HG03196 (cell line): Measurements from ENCODE around the gene SLC6A5.
A peak's percentile ranks its signal among the peaks of the same experiment; 100 is the strongest.

Source experiments
- ATAC-seq: cut with Tn5 transposase; IDR thresholded peaks from one replicate; pipeline ENCODE4 v1.9.1; 2021; ENCODE audit not compliant: unreplicated experiment

Gene SLC6A5

DNA sequence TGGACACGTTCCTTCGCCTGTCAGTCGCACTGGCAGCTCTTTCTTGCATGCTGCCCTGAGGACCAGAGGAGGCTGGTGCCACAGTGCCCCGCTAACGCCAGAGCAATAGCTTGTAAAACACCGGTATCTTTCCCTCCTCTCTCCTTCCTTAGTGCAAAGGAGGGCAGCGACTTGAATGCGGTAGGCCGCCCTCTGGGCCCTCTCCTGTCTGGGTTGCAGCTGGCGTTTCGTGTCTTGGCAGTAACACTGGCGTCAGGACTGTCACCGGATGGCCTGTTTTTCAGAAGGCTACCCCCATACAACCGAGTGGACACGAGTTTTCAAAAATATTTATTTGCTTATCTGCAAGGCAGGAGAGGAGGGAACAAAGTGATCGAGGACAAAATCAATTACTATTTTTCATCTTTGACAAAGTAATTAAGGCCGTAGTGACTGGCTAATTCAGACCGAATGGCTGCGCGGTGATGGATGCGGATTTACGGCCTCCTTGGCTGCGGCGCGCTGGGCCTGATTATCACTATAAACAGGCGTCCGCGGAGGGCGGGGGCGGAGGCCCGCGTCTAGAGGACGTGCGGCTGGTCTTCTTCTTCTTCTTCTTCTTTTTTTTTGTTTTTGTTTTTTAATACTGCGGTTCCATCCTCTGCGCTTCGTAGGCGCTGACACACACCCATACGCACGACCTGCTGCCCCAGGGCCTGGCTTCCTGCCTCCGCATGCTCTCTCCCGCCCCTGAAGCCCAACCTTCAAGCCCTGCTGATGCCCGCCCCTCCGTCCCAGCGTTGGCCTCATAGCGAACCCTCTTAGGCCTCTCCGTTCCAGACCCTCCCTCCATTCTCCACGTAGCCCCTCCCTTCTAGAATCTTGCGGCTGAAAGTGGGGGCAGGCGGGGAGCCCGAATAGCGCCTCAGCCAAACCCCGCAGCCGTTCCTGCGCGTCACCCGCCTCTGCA is 2.9 kb upstream of the SLC6A5 start:
- ATAC-seq = no peak

DNA sequence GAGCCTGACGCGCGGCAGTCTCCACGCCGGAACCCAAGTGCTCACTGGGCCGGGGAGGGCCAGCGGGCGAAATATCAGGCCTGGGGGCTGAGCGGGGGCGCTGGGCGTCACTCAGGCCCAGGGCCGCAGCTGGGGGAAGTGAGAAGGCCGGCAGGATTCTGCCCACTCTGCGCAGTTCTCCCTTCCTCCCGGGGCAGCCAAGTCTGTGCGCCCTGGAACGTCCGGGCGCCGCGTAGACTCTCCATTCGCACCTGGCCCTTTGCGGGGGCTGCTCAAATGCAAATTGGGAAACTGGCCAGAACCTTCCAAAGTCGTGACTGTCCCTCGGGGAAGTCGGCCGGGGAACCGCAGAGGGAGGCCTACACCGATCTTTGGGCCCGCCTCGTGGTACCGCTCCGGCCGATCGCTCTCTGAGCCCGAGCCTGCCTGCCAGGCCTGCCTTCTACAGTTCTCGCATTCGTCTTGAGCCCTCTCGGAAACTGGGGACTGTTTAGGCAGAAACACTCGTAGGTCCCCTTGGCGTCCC is 2.2 kb upstream of the SLC6A5 start:
- no peak for ATAC-seq

DNA sequence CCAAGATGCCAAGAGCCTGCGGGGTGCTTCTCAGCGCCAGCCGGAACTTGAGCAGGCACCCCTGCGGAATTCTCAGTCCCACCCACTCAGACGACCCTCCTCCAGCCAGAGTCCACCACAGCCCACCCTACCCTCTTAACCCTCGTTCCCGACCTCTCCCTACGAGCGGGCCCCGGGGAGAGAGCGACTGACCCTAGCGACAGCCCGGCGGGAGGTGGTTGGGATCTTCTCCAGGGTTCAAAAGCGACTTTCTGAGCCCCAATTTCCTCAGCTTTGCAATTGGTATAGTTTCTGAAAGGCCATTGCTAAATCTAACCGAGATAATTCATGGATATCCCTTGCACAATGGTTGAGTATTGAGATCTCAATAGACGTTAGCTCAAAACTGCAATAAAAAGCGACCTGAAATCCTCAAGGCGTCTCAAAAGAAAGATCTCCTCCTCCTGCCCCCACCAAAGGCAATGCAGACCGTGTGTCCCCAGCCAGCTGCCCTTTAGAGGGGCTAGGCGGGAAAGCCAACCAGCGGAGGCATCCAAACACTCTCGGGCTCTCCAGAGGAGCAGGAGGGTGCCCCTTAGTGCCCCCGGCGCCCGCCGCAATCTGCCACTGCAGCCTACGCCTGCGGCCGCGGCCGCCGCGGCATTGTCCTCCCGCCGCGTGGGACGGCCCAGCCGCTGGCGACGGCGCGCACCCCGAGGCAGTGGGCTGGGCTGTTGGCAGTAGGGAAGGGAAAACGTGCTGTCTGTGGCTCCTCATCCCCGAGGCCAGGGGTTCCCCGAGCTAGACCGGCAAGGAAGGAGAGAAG is 1.5 kb upstream of the SLC6A5 start:
- ATAC-seq = no peak

DNA sequence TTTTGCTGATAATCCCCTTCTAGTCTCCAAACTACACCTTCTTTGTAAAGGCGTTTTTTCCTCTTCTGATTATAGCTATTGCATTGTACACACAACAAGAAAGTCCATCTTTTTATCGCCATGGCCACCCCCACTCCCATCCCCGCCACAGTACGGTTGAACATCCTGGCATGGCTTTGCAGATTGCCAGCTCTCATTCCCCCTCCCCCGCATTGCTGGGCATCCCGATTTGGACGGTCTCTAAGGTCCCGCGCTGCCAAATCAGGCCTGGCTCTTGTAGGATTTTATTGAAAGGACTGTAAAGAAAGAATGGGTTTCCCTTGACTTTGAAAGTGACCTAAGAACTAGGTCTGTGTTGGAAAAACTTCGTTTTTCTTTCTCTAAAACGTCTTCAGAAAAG is 916 bp upstream of the SLC6A5 start:
- ATAC-seq = no peak

DNA sequence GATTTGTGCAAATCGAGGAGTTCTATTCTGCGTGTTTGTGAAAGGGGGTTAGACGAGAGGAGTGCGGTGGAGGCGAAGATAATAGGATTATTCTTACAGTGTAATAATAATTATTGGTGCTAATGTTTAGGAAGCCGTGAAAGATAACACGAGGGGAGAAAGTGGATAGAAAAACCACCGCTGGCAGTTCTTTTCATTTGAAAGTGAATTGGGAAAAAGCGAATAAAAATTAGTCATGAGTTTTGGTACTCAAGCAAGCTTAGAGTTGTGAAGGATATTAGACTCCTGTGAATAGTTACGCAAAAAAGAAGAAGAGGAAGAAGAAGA is 575 bp downstream of the SLC6A5 start:
- ATAC-seq = no peak

DNA sequence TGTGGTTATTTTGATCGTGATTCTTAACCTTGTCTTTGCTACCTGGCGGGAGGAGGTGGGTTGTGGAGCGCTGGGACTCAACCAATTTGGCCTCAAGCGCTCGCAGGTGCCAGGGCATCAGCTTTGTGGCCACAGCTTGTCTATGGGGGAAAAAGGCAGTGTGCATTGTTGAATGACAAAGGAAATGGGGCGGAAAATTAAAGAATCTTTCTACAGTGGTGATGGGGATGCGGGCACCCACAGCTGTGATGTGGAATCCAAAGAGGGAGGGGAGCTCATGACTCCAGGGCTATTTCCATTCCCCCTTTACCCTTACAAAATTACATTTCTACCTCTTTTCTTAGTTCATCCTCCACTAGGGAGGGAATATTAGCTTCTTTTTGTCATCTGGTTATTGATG is 1.1 kb downstream of the SLC6A5 start:
- ATAC-seq = no peak

DNA sequence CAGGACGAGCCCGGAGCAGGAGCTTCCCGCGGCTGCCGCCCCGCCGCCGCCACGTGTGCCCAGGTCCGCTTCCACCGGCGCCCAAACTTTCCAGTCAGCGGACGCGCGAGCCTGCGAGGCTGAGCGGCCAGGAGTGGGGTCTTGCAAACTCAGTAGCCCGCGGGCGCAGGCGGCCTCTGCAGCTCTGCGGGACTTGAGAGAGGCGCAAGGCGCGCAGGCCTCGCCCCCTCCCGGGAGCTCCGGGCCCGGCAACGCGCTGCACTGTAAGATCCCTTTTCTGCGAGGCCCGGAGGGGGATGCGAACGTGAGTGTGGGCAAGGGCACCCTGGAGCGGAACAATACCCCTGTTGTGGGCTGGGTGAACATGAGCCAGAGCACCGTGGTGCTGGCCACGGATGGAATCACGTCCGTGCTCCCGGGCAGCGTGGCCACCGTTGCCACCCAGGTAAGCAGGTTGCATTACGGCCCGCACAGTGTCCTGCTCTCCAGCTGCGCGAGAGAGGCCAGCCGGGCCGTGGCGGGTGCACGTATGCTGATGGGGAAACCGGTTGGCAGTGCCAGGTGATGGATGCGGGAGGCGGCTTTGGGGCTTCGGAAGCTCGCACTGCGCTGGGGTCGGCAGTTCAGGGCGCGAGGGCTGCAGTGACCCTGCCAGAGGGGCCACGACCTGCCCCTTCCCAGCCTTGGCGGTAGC is 2.0 kb downstream of the SLC6A5 start:
- no peak for ATAC-seq

DNA sequence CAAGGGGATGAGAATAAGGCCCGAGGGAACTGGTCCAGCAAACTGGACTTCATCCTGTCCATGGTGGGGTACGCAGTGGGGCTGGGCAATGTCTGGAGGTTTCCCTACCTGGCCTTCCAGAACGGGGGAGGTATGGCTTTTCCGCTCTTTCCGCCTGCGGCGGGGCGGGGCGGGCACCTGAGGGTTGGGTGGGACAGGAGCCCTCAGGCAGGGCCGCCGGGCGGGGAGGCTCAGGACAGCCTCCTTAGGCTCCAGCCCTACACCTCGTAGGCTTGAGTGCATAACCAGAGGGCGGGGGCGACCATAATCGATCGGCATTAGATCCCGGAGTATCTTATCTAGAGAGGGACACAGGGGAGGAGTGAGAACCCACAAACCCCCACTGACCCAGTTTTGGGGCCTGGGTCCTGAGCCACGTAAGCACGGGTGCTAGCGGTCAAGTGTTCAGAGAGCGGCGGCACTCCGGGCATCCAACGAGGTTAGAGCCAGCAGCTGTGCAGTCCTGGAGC is 4.9 kb downstream of the SLC6A5 start:
- no peak for ATAC-seq

DNA sequence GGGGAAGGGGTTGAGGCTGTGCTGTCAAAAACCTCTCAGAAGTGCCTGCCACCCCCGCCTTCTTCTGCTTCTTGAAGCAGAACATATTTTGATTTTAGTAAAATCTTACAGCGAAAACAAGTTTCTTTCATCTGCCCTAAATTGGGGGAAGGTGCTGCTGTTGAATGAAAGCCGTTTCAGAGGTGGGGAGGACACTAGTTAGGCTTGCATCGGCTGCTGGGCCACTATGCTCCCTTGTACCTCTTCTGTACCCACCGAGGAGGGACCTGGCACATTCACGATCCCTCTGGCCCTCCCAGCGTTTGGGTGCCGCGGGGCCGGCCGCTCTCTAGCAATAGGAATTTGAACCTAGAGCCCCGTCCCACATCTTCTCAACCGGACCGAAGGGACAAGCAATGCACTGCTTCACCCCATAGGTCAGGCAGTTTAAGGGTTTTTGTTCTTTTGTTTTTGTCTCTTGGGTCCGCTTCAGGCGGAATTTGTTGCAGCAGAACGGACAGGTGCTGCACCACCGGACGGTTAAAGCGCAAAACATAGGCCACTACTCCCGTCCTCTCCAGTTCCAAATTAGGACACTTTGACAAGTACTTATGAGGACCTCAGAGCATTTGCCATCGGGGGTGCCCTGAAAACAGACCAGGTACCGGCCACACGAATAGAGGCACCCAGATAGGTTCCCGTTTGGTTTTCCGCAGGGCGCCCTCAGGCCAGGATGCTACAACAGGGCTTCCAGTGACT is 5.6 kb downstream of the SLC6A5 start:
- no peak for ATAC-seq

DNA sequence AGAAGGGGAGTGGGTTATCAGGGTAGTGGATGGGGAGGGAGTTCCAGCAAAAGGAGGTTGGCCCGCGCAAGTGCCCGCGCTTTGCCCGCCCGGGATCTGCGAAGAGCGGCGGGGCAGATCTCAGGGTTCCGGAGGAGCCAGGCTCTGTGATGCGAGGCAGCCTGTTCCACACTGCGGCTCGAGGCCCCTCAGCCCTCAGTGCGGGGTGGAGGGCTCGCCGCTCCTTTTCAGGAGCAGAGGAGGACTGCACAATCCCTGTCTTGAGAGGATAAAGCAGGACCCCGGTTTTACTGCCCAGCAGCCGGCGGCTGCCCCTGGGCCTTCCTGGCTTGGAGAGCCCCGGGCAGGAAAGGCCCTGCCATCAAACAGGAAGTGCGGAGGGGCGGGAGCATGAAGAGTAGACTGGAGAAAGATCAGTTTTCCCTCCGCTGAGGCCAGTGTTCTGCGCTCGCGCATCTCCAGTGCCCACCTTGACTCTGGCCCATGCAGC is 6.2 kb downstream of the SLC6A5 start:
- no peak for ATAC-seq

DNA sequence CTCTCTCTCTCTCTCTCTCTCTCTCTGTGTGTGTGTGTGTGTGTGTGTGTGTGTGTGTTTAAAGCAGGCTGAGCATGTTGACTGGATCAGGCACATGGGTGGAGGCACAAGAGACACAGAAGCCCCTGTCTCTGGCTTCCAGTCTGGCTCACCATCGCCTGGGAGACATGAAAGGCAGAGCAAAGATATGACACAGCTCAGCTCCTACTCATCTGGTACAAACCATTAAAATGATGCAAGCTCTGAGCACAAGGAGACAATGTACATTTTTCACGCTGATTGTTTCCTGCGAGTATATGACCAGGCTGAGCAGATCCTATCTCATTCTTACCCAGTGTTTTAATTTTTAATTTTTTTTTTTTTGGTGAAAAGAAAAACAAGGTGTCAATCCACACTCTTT is 9.5 kb downstream of the SLC6A5 start:
- ATAC-seq = no peak

DNA sequence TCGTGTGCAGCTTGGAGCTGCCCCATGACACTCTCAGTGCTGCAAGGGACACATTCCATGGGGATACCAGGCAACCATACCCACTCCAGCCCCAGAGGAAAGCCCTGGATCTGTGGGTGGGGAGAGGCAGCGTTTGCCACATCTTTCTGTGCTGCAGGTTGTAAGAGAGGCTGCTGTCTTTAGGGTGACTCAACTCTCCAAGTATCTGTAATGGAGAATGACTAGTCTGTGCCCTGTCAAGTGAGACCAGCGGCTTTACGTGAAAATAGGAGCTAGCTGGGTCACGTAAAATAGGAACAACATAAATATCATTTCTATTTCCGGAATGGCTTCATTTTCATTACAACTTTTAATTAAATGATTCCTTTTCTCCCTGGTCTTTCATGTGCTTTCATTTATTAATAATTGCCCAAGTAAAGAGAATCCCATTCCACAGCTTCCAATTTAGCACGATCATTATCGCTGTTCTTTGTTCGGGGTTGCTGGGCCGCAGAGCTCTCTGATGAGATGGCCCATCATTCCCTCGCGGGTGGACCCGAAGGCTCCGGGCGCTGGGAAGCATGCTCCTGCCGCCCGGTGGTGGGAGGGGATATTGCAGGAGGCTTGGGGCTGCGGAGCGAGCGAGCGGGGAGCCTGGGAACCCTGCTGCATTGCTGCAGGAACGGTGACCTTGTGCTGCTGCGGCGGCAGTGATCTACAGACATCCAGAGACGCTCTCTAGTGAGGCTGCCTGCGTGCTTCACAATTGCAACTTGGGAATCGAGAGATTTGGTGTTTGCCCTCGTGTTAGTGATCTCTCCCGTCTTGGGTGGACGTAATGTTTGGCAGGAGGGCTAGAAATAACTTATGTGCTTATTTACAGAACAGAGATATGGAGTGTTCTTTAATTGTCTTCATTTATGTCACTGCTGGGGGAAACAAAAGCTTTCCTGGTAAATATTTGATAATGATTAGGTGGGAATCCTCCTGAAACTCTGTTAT is 10.6 kb downstream of the SLC6A5 start:
- ATAC-seq = peak; percentile 99

DNA sequence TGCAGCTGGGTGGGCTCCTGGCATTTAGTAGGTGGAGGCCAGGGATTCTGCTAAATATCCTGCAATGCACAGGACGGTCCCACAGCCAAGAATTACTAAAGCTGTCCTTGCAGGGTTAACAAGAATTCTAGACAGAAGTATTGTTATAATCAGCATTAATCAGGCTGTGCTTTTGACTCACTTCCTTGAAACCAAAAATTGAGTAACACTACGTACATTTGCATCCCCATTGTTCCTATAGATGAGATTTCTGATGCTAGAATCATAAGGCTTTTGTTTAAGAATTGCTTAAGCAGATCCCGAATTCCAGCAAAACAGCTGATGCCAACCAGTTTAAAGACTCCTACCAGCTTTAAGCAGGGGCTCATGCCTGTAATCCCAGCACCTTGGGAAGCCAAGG is 11.4 kb downstream of the SLC6A5 start:
- no peak for ATAC-seq

DNA sequence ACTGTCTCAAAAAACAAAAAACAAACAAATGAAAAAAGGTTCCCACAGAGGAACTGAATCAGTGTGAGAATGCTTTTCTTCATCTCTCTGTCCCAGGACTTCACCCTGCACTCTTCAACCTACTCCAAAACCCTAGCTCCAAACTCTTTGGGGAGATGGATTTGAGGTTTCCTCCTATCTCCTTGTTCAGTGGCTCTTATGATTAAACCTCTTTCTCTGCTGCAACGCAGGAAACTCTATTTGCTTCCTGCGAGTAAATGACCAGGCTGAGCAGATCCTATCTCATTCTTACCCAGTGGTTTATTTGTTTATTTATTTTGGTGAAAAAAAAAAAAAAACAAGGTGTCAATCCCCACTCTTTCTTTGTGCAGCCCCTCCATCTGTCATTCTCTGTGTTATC is 12.0 kb downstream of the SLC6A5 start:
- no peak for ATAC-seq

DNA sequence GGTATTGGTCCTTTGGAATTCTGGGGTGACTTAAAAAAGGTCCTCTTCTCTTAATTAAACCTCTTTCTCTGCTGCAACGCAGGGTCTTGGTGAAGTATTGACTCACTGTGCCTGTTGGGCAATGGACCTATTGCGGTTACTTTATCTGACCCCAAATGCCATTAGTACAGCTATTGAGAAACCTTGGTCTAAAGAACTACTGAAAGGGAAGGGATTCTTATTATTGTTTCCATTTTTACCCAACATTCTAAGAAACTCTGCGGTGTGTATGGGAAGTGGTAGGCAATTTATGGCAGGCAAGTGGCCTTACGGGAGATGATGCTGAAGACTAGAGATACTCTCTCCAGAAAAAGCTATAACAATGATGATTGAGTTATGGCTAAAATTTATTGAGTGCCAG is 12.5 kb downstream of the SLC6A5 start:
- ATAC-seq = no peak

DNA sequence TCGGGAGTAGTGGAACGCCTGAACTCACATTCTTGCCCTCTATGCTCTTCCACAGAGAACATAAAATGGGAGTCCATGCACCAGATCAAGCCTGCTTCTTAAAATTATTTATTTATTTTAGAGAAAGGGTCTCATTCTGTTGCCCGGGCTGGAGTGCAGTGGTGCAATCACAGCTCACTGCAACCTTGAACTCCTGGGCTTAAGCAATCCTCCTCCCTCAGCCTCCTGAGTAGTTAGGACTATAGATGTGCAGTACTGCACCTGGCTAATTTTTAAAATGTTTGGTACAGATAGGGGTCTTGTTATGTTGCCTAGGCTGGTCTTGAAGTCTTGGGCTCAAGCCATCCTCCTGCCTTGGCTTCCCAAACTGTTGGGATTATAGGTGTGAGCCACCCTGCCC is 13.0 kb downstream of the SLC6A5 start:
- no peak for ATAC-seq

DNA sequence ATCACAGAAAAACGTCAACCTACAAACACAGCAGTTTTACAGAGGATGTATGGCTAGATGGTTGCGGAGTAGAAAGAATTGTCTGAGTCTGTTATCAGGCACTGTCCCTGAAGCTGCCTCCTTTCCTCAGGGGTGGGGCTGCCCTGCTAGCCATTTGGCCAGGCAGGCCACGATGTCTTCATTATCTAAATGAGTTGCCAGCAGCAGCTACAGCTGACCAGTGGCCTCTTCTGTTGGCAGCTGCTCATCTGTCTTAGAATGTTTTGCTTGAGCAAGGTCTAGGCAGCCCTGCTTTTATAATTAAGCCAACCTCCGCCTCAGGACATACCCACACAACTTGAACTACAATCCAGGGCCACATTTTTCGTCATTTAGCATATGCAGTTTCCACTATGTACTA is 17.5 kb downstream of the SLC6A5 start:
- no peak for ATAC-seq

DNA sequence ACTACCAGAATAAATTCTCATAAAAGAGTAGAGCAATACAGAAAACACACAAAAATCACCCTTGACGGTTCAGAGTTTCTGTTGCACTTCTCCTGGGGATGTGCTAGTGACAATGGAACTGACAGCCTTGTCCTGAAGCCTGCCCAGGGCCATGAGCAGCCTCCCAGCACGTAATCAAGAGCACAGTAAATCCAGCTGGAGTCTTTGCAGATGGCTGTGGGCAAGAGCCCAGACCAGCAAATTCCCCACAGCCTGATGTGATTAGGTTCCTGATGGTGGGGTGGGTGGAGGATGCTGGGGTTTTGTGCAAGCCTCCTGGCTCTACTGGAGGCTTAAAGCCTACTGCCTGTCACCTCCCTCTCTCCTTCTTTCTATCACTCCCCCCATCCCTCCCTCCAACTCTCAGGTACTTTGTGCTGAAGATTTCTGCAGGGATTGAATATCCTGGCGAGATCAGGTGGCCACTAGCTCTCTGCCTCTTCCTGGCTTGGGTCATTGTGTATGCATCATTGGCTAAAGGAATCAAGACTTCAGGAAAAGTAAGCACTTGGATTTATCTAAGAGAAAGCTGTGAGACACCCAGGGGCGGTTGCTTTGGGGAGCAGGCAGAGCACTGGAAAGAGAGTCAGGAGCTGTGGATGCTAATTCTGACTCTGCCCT is 18.1 kb downstream of the SLC6A5 start:
- ATAC-seq = no peak

DNA sequence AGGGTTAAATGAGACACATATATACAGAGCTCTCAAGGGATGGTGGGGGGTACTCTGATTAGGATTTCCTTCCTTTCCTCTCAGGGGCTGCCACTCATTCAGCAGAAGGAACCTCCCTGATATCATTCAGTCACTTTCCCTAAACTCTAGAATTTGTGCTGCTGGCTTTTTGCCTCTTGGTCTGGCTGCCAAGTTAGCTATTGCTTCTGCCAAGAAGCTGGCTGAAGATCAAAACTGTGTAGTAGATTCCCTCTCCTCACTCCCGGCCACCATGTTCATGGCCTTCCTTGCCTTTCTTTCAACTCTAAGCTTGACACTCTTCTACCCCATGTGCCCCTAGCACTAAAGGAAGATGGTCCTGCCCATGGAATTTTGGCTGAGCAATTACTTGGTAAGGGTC is 18.7 kb downstream of the SLC6A5 start:
- no peak for ATAC-seq
